GM18507 (cell line): ENCODE results near the gene CPNE2.

Source experiments
- DNase-seq: peaks from one replicate; pipeline ENCODE4 v3.0.0; 2011; ENCODE audit warnings: low read depth; ENCODE audit not compliant: insufficient read length; ENCODE audit errors: extremely low spot score
- FAIRE-seq: peaks from 2 replicates; lab custom pipeline; 2011; peaks lifted over from hg19 to GRCh38; lab: Jason Lieb, UNC

The CPNE2 gene

DNA sequence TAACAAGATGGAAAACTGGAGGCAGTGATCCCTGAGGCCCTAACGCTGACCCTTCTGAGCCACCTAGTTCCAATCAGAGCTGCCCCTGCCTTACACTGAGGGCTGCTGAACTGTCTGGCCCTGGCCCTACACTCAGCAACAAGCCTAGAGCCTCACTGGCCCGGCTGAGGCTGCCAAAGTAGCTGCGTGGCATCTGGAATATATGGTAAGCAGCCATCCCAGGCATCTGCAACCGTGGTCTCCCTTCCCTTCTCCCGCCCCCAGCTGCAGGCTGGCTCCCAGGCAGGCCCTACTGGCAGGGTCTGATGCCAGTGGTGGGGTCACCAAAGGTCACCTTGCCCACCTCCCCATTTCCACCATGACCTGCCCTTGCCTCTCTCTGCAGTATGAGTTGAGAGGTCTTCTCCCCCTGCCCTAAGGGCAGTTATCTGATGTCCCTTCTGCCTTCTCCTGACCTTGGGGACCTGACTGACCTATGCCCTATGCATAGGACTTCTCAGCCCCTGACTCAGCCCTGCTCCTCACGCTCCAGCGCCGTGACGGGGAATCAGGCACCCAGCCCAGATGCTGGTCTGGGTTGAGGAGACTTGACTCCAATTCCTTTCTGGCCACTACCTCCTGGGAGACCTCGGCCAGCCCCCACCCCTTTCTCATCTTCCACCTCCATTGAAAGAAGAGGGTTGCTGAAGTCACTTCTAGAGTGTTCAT lies 45.3 kb downstream of the CPNE2 start:
- FAIRE-seq (no peak), DNase-seq (no peak)

DNA sequence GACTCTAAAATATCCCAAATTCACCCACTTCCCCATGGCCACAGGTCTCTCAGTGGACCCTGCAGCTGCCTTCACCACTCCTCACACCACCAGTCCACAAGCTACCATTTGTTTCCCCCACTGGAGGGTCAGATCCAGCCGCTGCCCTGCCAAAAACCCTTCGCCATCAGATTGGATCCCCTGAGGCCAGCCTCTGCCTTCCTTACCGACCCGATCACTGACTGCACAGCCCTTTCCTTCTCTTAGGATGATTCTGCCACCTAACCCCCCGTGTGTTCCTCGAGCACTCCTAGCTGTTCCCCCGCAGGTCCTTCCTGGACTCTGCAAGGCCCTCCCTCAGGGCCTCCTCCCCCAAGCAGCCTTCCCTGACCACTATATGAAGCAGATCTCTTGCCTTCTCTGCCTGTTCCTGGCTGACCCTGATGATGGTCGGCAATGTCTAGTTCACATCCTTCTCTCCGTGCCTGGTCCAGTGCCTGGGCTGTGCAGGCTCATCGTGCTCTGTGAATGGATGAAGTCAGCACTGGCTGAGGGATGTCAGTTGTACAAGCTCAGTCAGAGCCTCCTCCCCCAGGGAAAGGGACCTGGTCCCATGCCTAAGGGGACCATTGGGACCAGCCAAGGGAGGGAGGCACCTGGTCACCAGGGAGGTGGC lies 46.0 kb downstream of the CPNE2 start:
- FAIRE-seq (no peak), DNase-seq (no peak)

DNA sequence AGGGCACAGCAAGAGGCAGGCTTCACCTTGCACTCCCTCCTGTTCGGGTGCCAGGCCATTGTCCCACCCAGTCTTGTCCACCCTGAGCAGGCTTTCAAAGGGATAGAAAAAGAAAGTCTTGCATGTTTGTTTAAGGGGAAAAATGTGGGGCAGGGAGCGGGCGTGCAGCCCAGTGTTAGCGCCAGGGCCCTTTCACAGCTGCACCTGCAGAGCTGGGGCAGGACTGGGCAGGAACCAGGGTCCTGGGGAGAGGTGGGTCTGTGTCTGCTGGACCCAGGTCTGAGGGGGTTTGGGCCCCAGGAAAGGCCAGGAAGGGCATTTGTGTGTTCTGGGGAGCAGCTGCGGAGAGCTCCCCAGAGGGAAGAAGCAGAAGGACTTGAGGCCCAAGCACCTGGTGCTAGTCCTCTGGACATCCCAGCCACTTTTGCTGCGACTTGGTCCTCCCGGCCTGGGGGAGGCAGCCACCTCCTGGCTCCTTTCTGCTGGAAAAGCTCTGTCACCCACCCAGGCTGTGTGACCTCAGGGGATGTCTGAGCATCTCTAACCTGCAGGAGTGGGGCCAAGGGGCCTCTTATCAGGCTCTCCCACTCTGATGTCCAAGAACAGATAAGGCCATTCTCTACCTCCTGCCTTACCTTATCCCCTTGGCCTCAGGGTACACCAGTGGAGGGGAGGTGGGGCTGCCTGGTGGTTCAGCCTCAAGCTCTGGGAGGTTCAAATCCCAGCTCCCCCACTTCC lies 48.7 kb downstream of the CPNE2 start:
- FAIRE-seq (no peak), DNase-seq (no peak)

DNA sequence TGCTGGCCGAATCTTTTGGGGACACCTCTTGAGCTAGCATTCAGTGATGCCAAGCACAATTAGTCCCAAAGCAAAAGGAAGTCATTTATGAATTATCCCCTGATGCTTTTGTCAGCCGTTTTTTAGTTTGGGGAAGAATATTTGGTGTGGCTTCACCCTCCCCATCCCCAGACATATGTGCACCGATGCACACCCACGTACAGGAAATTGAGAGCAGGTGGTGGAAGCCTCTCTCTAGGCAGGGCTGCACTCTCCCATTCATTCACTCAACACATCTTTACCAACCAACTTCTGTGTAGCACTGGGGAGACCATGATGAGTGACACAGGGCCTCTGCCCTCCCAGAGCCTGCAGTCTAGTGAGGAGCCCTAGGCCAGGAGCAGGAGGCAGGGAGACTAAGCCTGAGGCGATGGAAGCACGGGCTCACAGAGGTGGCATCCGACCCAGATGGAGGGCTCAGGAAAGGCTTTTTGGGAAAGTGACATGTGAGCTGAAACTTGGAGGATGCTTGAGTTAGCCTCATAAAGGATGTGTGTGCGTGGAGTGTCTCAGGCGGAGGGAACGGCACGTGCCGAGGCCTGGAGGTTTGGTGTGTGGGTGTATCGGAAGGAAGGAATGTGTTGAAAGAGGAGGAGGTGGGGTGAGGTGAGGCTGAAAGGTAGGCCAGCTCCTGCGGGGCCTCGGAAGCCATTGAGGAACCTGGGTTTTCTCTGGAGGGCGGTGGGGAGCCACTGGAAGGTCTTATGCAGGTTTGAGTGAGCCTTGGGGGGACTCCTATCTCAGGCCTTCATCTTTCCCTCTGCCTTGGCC lies 49.6 kb downstream of the CPNE2 start:
- FAIRE-seq (peak; percentile 79), DNase-seq (no peak)

DNA sequence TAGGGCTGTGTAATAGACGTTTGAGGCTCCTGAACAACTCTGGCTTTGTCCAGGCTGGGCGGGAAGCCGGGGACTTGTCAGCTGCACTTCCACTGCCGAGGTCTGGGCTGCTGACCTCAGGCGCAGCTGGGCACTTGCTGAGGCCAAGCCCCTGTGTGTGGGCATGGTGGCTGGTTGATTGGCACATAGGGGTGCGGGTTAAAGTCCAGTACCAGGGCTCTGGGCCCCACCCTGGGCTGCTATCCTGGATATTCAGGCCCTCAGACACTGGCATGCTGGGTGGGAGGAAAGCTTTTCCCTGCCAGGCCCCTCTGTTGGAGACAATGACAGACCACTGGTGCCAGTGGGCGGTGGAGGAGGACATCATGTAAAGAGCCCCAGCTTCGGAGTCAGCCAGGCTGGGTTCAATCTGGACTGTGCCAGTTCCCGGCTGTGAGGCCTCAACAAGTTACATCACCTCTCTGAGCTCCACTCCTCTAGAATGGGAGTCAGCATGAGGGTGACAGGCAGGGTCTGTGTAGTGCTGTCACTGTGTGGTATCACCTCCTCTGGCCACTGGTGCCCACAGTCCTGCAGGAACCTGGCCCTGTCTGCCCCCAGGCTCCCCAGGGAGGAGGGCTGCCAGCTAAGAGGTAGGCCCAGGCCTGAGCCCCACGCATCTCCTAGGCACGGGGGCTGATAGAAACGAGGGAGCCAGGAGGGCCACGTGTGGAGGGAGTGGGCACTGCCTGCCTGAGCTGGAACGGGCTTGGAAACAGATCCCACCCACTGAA lies 51.0 kb downstream of the CPNE2 start:
- FAIRE-seq (no peak), DNase-seq (no peak)

DNA sequence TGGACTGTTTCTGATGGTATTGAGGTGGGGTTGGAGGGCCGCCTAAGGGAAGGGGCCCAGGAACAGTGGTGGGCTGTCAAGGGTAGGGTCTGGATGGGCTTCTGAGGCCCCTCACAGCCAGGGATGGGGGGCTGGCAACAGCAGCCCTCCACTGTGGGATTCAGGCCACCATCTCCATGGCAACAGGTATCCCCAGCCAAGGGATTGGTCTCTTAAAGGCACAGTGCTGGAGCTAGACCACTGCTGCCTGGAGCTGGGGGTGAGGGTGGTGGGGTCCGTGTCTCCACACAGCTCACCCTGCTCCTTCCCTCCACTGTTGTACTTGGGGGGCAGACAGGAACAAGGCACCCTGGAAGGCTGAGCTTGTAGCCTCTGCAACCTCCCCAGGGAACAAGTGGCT lies 51.6 kb downstream of the CPNE2 start:
- DNase-seq (no peak), FAIRE-seq (no peak)

DNA sequence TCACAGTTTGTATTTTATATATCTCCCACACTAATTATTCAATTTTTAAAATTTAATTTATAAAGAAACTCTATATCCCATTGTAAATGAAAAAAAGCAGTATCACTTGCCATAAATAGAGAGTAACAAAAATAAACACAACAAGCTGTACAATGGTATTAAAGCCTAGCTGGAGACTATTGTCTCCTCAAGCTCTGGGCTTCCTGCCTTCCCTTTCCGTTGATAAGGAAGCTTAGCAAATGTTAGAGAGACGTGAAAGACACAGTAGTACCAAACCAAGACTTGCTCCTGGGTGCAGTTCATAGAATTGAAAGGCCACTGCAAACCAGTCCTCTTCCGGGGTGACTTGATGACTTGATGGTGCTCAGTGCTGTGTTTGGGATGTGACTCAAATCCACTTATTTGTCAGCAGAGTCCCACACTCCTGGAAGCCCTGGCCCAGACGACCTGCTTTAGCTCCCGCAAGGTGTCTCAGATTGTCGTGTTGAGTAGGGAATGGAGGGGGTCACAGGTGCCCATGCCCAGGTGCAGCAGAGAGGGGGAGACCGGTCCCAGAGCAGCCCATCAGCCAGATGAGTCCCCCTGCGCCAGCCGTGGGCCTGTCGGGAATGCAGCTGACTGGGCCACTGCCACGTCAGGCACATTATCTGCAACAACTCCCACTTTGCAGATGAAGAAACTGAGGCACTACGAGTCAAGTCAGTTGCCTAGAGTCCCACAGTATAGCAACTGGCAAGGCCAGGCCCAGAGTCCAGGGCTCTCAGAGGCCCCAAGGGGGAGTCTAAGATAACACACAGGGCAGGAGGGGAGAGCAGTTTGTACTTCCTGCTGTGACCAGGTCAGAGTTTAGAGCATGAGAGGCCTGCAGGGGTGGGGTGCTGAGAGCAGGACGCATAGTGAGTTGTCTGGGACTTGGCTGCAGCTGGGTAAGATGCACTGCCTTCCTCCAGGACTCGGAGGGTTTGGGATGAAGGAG lies 53.0 kb downstream of the CPNE2 start:
- no peak for FAIRE-seq
- DNase-seq = no peak

DNA sequence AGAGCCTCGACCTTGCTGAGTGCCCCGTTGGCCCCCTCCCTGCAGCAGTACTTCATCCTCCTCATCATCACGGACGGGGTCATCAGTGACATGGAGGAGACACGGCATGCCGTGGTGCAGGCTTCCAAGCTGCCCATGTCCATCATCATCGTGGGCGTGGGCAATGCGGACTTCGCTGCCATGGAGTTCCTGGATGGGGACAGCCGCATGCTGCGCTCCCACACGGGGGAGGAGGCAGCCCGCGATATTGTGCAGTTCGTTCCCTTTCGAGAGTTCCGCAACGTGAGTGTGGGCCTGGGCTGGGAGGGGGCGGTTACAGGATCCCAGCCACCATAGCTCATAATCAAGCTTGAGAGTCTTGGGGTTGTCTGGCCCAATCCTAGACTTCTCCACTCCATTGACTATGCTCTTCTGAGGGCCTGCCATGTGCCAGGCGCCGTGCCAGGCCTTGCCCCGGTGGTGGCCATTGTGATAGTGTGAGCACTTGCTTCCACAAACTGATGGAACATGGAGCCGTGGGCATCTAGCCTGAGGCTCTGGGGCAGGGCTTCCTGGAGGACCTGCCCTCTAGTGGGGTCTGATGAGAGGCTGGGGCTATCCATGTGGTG lies 53.8 kb downstream of the CPNE2 start:
- no peak for DNase-seq
- FAIRE-seq = no peak

DNA sequence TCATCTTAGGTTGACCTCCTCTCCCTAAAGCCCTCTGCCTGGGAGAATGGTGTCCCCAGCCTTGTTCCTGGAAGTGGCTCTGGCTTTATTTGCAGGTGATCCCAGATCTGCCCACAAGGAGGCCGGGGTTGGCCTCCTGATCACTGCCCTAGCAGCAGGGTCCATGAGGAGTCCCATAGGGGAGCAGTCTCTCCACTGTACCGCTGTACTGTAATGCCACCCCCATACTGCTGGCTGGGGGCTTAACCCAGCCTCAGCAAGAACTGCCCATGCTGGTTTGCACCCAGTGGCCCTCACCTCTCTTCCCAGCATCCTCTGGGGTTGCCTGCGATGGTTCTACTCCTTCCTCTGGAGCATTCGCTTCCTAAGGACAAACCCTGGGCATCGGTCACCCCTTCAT lies 54.4 kb downstream of the CPNE2 start:
- FAIRE-seq (no peak), DNase-seq (no peak)

DNA sequence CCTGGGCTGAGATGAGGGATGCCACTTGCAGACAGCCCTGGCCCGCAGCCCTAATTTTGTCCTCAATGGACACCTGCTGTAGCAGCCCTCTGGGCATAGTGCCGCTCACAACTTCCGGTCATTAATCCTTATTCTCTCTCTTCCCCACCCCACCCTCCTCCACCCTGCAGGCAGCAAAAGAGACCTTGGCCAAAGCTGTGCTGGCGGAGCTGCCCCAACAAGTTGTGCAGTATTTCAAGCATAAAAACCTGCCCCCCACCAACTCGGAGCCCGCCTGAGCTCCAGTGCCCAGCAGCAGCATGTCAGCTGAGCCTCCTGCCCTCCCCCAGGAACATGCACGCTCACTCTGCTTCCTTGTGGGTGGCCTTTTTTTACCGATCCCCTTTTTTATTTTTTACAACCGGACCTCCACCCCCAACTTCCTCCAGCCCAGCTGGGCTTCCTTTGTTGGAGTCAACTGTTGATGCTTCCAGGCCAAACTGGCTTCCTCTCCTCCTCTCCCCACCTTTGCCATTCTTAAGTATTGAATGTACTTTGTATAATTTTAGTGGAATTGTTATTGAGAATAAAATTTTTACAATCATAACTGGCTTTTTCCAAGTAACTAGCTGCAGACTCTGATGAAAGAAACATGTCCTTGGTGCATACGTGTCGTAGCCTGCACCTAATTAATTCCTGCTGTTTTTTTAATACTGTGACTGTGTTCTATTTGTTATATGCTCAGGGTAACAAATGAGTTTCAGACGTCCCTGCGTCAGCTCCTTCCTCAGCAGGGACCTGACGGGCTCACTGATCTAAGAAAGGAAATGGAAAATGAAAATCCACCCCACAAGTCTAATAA lies 55.2 kb downstream of the CPNE2 start:
- FAIRE-seq = peak; percentile 48

DNA sequence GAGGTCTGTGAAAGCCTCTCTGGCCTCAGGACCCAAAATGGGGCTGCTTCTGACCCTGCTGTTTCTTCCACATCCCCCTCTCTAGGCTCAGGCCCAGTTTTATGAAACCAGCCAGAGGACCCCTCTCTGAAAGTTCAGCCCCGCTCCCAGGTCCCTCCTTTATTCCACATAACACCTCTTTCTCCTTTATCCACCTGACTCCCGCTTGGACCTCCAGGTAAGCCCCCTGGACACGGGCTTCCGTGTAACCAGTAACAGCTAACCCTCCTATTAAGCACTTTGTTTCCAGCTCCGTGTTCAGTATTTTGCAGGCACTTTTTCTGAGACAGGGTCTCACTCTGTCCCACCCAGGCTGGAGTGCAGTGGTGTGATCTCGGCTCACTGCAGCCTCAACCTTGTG lies 56.1 kb downstream of the CPNE2 start:
- DNase-seq (no peak), FAIRE-seq (no peak)

More for the DNA sequence above, 55.2 kb downstream of the CPNE2 start:
- DNase-seq = no peak

DNA sequence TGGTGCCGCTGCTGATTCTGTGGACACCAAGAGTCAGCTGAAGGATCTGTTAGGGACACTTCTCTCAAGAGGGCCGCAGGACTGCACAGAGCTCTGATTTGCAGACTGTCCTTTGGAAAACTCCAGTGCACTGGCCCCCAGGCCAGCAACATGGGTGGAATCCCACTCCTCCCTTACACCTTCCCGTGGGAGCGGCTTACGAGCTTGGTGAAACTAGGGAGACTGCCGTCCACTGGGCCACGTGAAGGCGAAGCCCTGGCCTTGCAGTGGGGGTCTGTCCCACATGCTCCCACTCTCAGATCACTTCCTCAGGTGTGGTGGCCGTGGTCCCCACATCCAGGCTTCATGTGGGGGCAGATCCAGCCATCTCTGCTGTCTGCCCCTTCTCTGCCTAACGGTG lies 57.0 kb downstream of the CPNE2 start:
- FAIRE-seq = no peak
- DNase-seq = no peak

DNA sequence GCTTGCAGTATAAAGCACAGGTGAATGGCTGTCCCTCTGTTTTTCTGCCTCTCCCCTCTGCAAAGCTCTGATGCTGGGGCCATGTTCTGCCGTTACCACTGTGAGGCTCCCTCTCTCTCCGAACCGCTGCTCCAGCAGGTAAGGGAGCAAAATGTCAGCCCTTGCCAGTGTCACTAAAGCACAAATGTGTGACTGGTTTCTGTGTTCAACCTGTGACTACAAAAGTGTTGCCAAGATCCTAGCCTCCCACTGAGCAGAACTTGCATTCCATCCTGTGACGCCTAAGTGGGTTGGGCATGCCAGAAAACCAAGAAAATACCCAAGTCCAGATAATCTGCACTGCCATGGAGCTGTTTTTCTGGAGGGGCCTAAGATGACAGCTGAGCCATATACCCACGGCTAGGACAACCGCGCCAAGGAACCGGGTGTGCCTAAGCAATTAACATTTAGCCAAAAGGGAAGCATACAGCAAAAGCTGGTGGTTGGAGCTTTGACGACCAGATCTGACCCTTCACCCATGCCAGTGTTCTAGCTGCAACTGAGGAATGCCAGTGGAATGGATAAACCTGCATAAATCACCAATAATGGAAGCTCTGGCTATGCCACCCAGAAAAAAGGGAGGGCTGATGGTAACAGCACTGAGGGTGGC lies 58.4 kb downstream of the CPNE2 start:
- FAIRE-seq = no peak

DNA sequence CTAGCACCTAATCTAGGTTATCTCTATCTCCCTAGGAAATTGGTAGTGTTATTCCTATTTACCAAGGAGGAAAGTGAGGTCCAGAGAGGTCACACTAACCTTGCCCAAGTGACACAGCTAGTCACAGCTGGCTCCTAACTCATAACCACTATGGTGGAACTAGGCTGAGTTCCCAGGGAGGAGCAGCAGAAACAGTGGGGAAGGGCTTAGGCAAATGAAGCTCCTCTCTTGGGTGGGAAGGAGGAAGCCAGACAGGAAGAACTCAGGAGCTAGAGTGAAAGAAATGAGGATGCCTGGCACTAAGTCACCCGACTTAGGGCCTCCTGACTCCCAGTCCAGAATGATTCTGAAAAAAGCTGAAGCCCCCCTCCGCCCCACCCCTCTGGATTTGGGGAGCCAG lies 59.0 kb downstream of the CPNE2 start:
- no peak for DNase-seq
- no peak for FAIRE-seq

More for the DNA sequence above, 58.4 kb downstream of the CPNE2 start:
- DNase-seq = no peak

DNA sequence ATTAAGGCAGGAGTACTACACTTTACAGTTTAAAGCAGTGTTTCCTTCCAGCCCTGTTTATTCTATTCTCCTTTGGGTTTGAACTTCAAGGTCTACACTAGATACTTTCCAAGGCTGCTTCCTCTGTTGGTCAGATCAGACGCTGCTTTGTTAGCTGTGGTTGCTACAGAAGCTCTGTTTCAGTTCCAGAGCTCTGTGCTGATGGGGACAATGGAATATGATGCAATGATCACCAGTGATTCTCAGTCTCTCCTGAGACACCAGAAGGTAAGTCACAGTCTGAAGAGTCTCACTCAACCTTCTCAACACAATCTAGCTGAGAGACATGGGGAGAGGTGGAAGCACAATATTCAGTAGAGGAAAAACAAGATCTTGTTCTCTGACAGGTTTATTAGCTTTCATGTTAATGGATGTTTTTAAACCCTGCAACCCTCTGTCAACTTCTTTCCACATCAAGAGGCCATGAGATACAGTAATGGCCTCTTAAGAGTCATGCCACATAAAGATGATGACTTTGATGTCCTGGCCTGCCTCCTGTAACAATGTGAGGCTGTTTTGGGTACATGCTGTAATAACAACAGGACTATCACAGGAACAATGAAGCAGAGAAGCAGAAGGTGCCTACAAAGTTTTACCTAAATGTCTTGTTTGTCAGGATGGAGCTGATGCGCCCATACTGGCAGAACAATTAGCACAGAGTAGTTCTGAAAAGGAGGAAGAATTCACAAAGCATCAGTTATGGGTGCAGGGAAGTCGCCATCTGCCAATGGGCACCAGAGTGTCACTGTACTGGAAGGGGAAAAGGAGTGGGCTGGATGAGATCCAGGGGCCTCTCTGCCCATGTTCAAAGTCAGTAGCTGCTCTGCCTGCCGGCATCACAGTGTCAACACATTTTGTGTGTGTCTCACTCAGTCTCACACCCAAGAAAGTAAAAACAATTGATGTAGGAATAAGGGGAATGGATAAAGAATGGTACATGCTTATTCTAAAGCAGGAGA lies 60.0 kb downstream of the CPNE2 start:
- DNase-seq (no peak), FAIRE-seq (peak; percentile 9)
